H1 (cell line): ENCODE data around the gene PSMD13. TPM values are rescaled to one million over a fixed set of nuclear protein-coding genes. Genes with fewer than 3 reads are reported as not detected.

Experiments
- CTCF ChIA-PET: fragments of 300-600 bp; sonication (Branson Sonifier 250); formaldehyde crosslinking; loops from one replicate; lab custom pipeline; 2021; ENCODE audit not compliant: partially characterized antibody; lab: Charles Lee
- POLR2A ChIA-PET: fragments of 300-600 bp; sonication (Branson Sonifier 250); formaldehyde crosslinking; loops from one replicate; lab custom pipeline; 2021; ENCODE audit warnings: inconsistent platforms; ENCODE audit not compliant: partially characterized antibody; lab: Charles Lee
- DNase-seq, 2 experiments: peaks; one replicate each; pipeline versions ENCODE4 v3.0.0 to v3.0.0-alpha.2; 2010 to 2022; ENCODE audit warnings: low spot score in 2 of 2, low read depth in 1 of 2, mixed read lengths in 1 of 2
- FAIRE-seq: peaks from 2 replicates; lab custom pipeline; 2011; peaks lifted over from hg19 to GRCh38; lab: Jason Lieb, UNC
- H2AFZ ChIP-seq: 2 replicates; pipeline ENCODE4 v1.8.1; 2012; ENCODE audit warnings: low read length, inconsistent platforms
- H2AK5ac ChIP-seq: 2 replicates; pipeline ENCODE4 v1.6.1; 2013; ENCODE audit warnings: low read depth, low read length
- H2BK120ac ChIP-seq: replicated peaks from 2 replicates; pipeline ENCODE3; 2013; ENCODE audit warnings: low read depth, low read length, inconsistent platforms
- H2BK12ac ChIP-seq: 2 replicates; pipeline ENCODE4 v1.6.1; 2013; ENCODE audit warnings: low read depth, low read length
- H2BK15ac ChIP-seq: 2 replicates; pipeline ENCODE4 v1.6.1; 2013; ENCODE audit warnings: low read length
- H2BK20ac ChIP-seq: 2 replicates; pipeline ENCODE4 v1.6.1; 2013; ENCODE audit warnings: low read length
- H2BK5ac ChIP-seq: 2 replicates; pipeline ENCODE4 v1.6.1; 2013; ENCODE audit warnings: low read depth, low read length
- H3K14ac ChIP-seq: 2 replicates; pipeline ENCODE4 v1.6.1; 2013; ENCODE audit warnings: inconsistent platforms; ENCODE audit not compliant: insufficient read length
- H3K18ac ChIP-seq: 2 replicates; pipeline ENCODE4 v1.6.1; 2013; ENCODE audit warnings: low read length; ENCODE audit errors: extremely low read depth
- H3K23ac ChIP-seq: 2 replicates; pipeline ENCODE4 v1.6.1; 2013; ENCODE audit warnings: inconsistent platforms; ENCODE audit not compliant: insufficient read length
- H3K23me2 ChIP-seq: 2 replicates; pipeline ENCODE4 v1.6.1; 2013; ENCODE audit warnings: low read depth, low read length
- H3K27ac ChIP-seq: 2 replicates; pipeline ENCODE4 v1.6.1; 2011; ENCODE audit warnings: low read depth, low read length, inconsistent platforms
- H3K27me3 ChIP-seq, 4 experiments: replicated peaks in 1 of 4; 1 replicate in 1 of 4; 2 replicates in 3 of 4; pipeline versions ENCODE4 v1.6.1 to v1.8.1; 2011 to 2013; ENCODE audit warnings: low read length in 3 of 4, mild to moderate bottlenecking in 3 of 4, inconsistent platforms in 2 of 4, mixed read lengths in 2 of 4, moderate library complexity in 1 of 4; ENCODE audit not compliant: control insufficient read depth in 3 of 4, insufficient read depth in 3 of 4; ENCODE audit errors: extremely low read depth in 1 of 4
- H3K36me3 ChIP-seq, 4 experiments: 2 replicates each; pipeline versions ENCODE4 v1.6.1 to v1.8.1; 2011 to 2013; ENCODE audit warnings: mild to moderate bottlenecking in 4 of 4, low read length in 3 of 4, moderate library complexity in 2 of 4, control low read depth in 1 of 4, inconsistent platforms in 1 of 4; ENCODE audit not compliant: insufficient read depth in 4 of 4, control insufficient read depth in 2 of 4
- H3K4ac ChIP-seq: replicated peaks from 2 replicates; pipeline ENCODE3; 2013; ENCODE audit warnings: low read length, low read depth, mixed read lengths, inconsistent platforms; ENCODE audit not compliant: insufficient read length
- H3K4me1 ChIP-seq, 4 experiments: replicated peaks in 1 of 4; 1 replicate in 1 of 4; 2 replicates in 3 of 4; pipeline versions ENCODE4 v1.6.1 to v1.8.1; 2011 to 2013; ENCODE audit warnings: low read length in 3 of 4, inconsistent platforms in 2 of 4, mixed read lengths in 1 of 4; ENCODE audit not compliant: insufficient read depth in 4 of 4, control insufficient read depth in 3 of 4
- H3K4me2 ChIP-seq, 2 experiments: 2 replicates each; pipeline versions ENCODE4 v1.6.1 to v1.8.1; 2011 to 2013; ENCODE audit warnings: low read depth in 2 of 2, low read length in 2 of 2, control low read depth in 1 of 2, inconsistent platforms in 1 of 2, mild to moderate bottlenecking in 1 of 2; ENCODE audit not compliant: insufficient read depth in 1 of 2
- H3K4me3 ChIP-seq, 4 experiments: fragments of 200-600, 300-600 bp in 1 of 4; sonication (generic), shearing (Covaris generic), sonication (Bioruptor Twin) in 1 of 4; 2 replicates each; pipeline versions ENCODE4 v1.5.1 to v1.8.1; 2011 to 2016; ENCODE audit warnings: low read length in 4 of 4, low read depth in 3 of 4, control low read depth in 2 of 4, inconsistent platforms in 2 of 4, mild to moderate bottlenecking in 2 of 4, mixed read lengths in 1 of 4, moderate library complexity in 1 of 4; ENCODE audit not compliant: insufficient read depth in 2 of 4; ENCODE audit errors: extremely low read depth in 1 of 4
- H3K56ac ChIP-seq: replicated peaks from 2 replicates; pipeline ENCODE3; 2013; ENCODE audit warnings: low read depth, mild to moderate bottlenecking, mixed read lengths, low read length, inconsistent platforms; ENCODE audit not compliant: insufficient read length
- H3K79me1 ChIP-seq: 2 replicates; pipeline ENCODE4 v1.6.1; 2013; ENCODE audit warnings: low read depth, low read length, control low read depth
- H3K79me2 ChIP-seq, 2 experiments: 2 replicates each; pipeline versions ENCODE4 v1.6.1 to v1.8.1; 2012 to 2013; ENCODE audit warnings: low read length in 2 of 2, mild to moderate bottlenecking in 2 of 2, inconsistent platforms in 1 of 2; ENCODE audit not compliant: insufficient read depth in 2 of 2, control insufficient read depth in 1 of 2
- H3K9ac ChIP-seq, 4 experiments: replicated peaks in 1 of 4; 1 replicate in 1 of 4; 2 replicates in 3 of 4; pipeline versions ENCODE4 v1.6.1 to v1.8.1; 2011 to 2013; ENCODE audit warnings: low read depth in 3 of 4, low read length in 3 of 4, control low read depth in 2 of 4, mild to moderate bottlenecking in 2 of 4, moderate library complexity in 2 of 4, inconsistent platforms in 1 of 4; ENCODE audit errors: extremely low read depth in 1 of 4
- H3K9me3 ChIP-seq, 2 experiments: 2 replicates each; pipeline versions ENCODE4 v1.6.1 to v1.8.1; 2012 to 2013; ENCODE audit warnings: mild to moderate bottlenecking in 2 of 2, moderate library complexity in 2 of 2, control low read depth in 1 of 2, inconsistent platforms in 1 of 2, low read depth in 1 of 2, low read length in 1 of 2, mixed read lengths in 1 of 2; ENCODE audit not compliant: insufficient read depth in 2 of 2
- H4K20me1 ChIP-seq, 2 experiments: replicated peaks in 1 of 2; 2 replicates each; pipeline versions ENCODE3 to v1.8.1; 2011 to 2013; ENCODE audit warnings: inconsistent platforms in 2 of 2, low read length in 2 of 2, mild to moderate bottlenecking in 1 of 2; ENCODE audit not compliant: insufficient read depth in 2 of 2, control insufficient read depth in 1 of 2
- H4K5ac ChIP-seq: 2 replicates; pipeline ENCODE4 v1.6.1; 2013; ENCODE audit warnings: low read length, low read depth, mixed read lengths, inconsistent platforms; ENCODE audit not compliant: insufficient read length
- H4K8ac ChIP-seq: 2 replicates; pipeline ENCODE4 v1.8.0; 2013; ENCODE audit warnings: mild to moderate bottlenecking, moderate library complexity, low read length, inconsistent platforms; ENCODE audit not compliant: insufficient read depth; ENCODE audit errors: extremely low read depth
- H4K91ac ChIP-seq: replicated peaks from 2 replicates; pipeline ENCODE3; 2013; ENCODE audit warnings: low read length, mixed read lengths, inconsistent platforms; ENCODE audit not compliant: insufficient read length
- RAD21 ChIP-seq, 2 experiments: IDR thresholded peaks in 1 of 2; conservative IDR thresholded peaks in 1 of 2; 2 replicates each; pipeline ENCODE4 v1.6.1; 2011; ENCODE audit warnings: low read depth in 2 of 2, low read length in 2 of 2, improper control_type of control experiment in 1 of 2, inconsistent platforms in 1 of 2, mild to moderate bottlenecking in 1 of 2, moderate library complexity in 1 of 2
- WGBS, 2 experiments: shearing (Covaris generic) in 1 of 2; methylation state at CpG; one replicate each; pipeline versions ENCODE4 v1.1.6 to v1.1.7; 2013 to 2015; ENCODE audit warnings: low lambda C conversion rate in 2 of 2, mixed read lengths in 2 of 2, inconsistent platforms in 1 of 2, low coverage in 1 of 2, missing lambda C conversion rate in 1 of 2; ENCODE audit not compliant: insufficient replicate concordance in 2 of 2, insufficient coverage in 1 of 2, insufficient read length in 1 of 2; ENCODE audit errors: extremely low coverage in 1 of 2, missing lambda C conversion rate in 1 of 2; 5-methylcytosine and 5-hydroxymethylcytosine counted together
- polyA plus RNA-seq, 7 experiments: library from polyadenylated mRNA; depleted of rRNA in 3 of 7; stranded (reverse) in 5 of 7; unstranded in 2 of 7; fragments of >200 nt in 5 of 7; fragments of 200-250 nt in 2 of 7; gene quantifications; 1 replicate in 5 of 7; 2 replicates in 1 of 7; 4 replicates in 1 of 7; pipeline versions ENCODE4 v1.2.1 to v1.2.3, GENCODE V29; 2011 to 2013; ENCODE audit warnings: missing spikeins in 2 of 7, mixed read lengths in 2 of 7
- total RNA-seq: library from RNA; stranded (reverse); fragmentation: NEBNext Ultra II Directional; extraction: Animal tissue kit (Norgen Biotek cat#: 25700); gene quantifications from 2 replicates; pipeline ENCODE4 v1.2.1, GENCODE V29; 2021

PSMD13 gene
- total and polyA plus RNA-seq, 2 of the 8 experiments (the other 6 are each of a cell fraction or from before 2014, with no cell fraction given) = 121 to 141 TPM

DNA sequence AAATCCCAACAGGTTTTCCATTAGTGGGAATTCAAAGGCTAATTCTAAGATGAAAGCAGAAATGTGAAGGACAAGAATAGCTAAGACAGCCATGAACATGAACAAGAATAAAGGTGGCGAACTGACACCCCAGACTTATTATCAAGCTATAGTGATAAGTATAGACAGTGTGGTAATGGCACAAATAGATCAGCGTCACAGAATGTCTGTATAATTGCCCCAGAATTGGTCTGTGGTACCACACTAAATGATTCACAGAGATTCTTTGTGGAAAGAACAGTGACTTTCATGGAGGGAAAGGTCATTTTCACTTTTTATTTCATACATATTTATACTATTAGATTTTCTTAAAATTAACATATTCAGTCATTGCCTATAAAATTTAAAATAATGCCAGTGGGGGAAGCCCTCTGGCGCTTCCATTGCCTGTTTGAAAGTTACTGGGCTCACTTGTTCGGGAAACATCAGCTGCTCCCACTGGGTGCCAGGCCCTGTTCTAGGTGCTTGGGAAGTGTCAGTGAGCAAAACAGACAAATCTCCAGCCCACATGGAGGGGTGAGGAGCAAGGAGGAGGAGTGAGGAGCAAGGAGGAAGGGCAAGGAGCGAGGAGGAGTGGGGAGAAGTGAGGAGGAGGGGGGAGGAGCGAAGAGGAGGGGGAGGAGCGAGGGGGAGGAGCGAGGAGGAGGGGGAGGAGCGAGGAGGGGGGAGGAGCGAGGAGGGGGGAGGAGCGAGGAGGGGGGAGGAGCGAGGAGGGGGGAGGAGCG is 30.1 kb downstream of the PSMD13 start:
- no peak overlapping the region for H2BK5ac ChIP-seq
- no peak for FAIRE-seq
- WGBS, 2 experiments = 0 to 73% methylated on average over 1 to 6 of the region's 13 CpGs
- H3K79me2 ChIP-seq = no peaks in the 10 kb centered on the region
- H3K9me3 ChIP-seq = peaks cover 5 to 9% of the 10 kb centered on the region in 2 experiments; a peak in 3 of 4 replicates
- no peak overlapping the region for H2AFZ ChIP-seq
- no peak overlapping the region; a peak in 1 of 4 replicates for H3K4me2 ChIP-seq
- H4K8ac ChIP-seq = no peak overlapping the region
- no peak overlapping the region for H4K5ac ChIP-seq
- no peaks in the 10 kb centered on the region for H3K27me3 ChIP-seq
- H4K20me1 ChIP-seq = no peaks in the 10 kb centered on the region
- H4K91ac ChIP-seq = no peak overlapping the region
- no peak overlapping the region for H3K56ac ChIP-seq
- H3K4ac ChIP-seq = no peak overlapping the region
- H3K4me1 ChIP-seq = peaks cover 4 to 20% (median 12%) of the 10 kb centered on the region in 4 experiments
- H3K79me1 ChIP-seq = no peaks in the 10 kb centered on the region
- no peak overlapping the region for H3K18ac ChIP-seq
- H3K23ac ChIP-seq = no peak overlapping the region
- no peak overlapping the region for H3K9ac ChIP-seq
- no peaks in the 10 kb centered on the region for H3K23me2 ChIP-seq
- no peak overlapping the region for H3K4me3 ChIP-seq
- no peak overlapping the region for H2BK20ac ChIP-seq
- H2AK5ac ChIP-seq = no peak overlapping the region
- no peak overlapping the region for H2BK120ac ChIP-seq
- no peak for DNase-seq
- POLR2A ChIA-PET = interaction anchor here (0.6 to 2.1 kb wide), 5 partner anchors 10 to 140 kb away, joined by 3 to 9 read pairs (median 4); no protein-coding TSS in a partner anchor
- H3K27ac ChIP-seq = no peak overlapping the region
- CTCF ChIA-PET = interaction anchor here (0.7 to 2.5 kb wide), 8 partner anchors 9 to 101 kb away, joined by 3 to 11 read pairs (median 3); no protein-coding TSS in a partner anchor
- no peak overlapping the region for H2BK15ac ChIP-seq
- no peak for TF ChIP-seq RAD21 (IDR thresholded peaks at IDR 0.05 in 1 of 2, conservative IDR thresholded peaks at IDR 0.05 in 1 of 2; ENCODE audit: low read depth in 2 of 2, low read length in 2 of 2)
- H3K14ac ChIP-seq = no peak overlapping the region
- no peak overlapping the region for H2BK12ac ChIP-seq
- no peaks in the 10 kb centered on the region for H3K36me3 ChIP-seq
